HG03196 (cell line): Measurements from ENCODE around the gene DDX43.
"Not testable (repeated sequence)": the region's sequence is repeated elsewhere in the genome, so short reads cannot be mapped to it uniquely, and the experiment has no call there.

Source experiments
- ATAC-seq: cut with Tn5 transposase; IDR thresholded peaks from one replicate; pipeline ENCODE4 v1.9.1; 2021; ENCODE audit not compliant: unreplicated experiment

DDX43 gene

DNA sequence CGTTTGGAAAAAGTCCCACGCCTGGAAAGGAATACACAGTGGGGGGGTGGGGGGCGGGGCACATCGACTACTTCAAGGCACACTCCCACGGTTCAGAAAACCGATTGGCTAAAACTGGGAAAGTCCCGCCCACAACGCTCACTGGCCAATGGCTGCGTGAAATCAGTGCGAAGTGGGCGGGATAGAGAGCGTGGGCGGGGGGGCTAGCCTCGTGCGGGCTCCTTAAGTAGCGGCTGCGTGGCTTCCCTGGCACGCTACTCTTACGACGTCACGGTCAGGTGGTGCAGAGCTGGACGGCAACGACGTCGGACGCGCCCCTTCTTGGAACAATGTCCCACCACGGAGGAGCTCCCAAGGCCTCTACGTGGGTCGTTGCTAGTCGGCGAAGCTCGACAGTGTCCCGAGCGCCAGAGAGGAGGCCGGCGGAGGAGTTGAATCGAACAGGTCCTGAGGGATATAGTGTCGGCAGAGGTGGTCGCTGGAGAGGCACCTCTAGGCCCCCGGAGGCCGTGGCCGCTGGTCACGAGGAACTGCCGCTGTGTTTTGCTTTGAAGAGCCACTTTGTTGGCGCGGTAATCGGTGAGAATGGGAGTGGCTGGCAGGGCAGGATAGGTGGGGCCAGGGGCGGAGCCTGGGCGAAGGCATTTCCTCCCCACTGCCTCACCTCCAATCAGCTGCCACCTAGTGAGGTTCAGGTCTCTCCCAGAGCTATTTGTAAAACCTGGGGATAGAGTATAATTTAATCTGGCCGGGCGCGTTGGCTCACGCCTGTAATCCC, at the start of gene DDX43:
Gene DDX43, plus strand, starts transcription at position 252 of the 778 bp plus-strand sequence. Its CDS starts 78 bp downstream, at position 330.
- ATAC-seq: no peak

- no peak for ATAC-seq
Observed at GRCh38 chr6:73348550-73349204, 46.0 kb upstream of the DDX43 start.

GRCh38 chr6:73349311-73349710, 45.3 kb upstream of the DDX43 start:
- no peak for ATAC-seq

GRCh38 chr6:73353636-73354593, 40.7 kb upstream of the DDX43 start, which contains the start of gene DPPA5:
TSS of gene DPPA5 (minus strand) at chr6:73354276. CDS start at chr6:73354225, 51 bp downstream.
- ATAC-seq: no peak

DNA sequence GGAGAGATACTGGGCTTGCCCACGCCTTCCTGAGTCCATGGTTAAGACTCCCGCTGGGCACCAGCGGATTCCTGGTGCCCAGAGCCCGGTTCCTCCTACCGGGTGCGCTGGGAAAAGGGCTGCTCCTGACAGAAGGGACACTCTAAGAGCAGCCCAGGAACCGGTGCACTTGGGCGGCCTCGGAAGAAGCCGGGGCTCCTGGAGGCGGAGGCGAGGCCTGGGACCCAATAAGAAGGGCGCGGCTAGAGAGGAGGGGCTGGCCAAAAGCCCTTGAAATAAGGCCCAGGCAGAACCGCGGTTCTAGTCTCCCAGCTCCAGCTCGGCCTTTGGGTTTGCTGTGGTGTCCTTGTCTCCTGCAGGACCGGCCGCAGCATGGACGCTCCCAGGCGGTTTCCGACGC, 32.3 kb upstream of the DDX43 start, which contains the start of gene KHDC3L:
Gene KHDC3L, plus strand, starts transcription at position 301 of the 400 bp plus-strand sequence. Its CDS starts 72 bp downstream, at position 373.
- no peak for ATAC-seq

DNA sequence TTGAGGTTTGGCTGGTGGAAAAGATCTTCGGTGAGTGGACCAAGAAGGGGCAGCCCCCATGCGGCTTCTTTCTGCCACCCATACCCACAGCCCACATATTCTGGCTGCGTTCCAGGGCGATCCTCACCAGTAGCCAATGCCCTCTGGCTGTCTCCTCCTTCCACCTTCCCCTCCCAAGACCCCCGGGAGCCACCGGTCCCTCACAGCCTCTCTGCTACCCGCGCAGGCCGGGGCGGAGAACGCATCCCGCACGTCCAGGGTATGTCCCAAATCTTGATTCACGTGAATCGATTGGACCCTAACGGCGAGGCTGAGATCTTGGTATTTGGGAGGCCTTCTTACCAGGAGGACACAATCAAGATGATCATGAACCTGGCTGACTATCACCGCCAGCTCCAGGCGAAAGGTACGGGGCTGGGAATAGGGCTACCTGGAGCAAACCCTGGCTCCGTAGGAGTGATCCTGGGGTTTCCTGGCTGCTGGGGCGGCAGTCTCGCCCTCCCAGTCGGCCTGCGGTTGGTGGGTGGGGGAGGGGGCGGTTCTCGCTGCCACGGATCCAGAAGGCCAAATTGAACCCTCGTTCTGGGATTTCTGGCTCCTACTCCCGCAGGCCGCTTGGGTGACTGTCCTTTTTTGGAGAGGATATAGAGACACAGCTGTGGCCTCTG, 31.6 kb upstream of the DDX43 start:
- ATAC-seq: no peak

DNA sequence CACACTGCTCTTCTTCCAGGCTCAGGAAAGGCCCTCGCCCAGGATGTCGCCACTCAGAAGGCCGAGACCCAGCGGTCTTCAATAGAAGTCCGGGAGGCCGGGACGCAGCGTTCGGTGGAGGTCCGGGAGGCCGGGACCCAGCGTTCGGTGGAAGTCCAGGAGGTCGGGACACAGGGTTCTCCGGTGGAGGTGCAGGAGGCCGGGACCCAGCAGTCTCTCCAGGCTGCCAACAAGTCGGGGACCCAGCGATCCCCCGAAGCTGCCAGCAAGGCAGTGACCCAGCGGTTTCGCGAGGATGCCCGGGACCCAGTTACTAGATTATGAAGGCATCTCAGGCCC, 31.1 kb upstream of the DDX43 start:
- ATAC-seq: no peak

GRCh38 chr6:73364121-73364520, 30.5 kb upstream of the DDX43 start:
- no peak for ATAC-seq

GRCh38 chr6:73364549-73364948, 30.1 kb upstream of the DDX43 start:
- no peak for ATAC-seq

GRCh38 chr6:73367761-73368355, 26.8 kb upstream of the DDX43 start:
- no peak for ATAC-seq

DNA sequence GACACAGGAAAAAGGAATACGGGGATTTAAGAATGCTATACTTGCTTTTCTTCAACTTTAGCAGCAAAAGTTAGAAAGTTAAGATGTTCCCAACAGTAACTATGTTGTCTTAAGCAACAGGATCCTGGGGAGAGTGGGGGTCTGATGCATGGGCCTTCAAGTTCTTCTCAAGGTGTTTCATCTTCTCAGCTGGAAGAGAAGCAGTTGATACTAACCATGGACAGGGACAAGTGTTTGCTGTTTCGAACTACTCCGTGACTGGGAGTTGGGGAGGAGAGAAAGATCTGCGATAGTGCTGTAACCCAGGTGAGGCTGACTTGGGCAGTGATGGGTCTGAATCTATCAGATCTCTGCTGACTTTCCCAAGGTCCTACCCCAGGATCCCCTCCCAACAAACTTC, 26.0 kb upstream of the DDX43 start:
- no peak for ATAC-seq

GRCh38 chr6:73369157-73369556, 25.5 kb upstream of the DDX43 start:
- no peak for ATAC-seq

DNA sequence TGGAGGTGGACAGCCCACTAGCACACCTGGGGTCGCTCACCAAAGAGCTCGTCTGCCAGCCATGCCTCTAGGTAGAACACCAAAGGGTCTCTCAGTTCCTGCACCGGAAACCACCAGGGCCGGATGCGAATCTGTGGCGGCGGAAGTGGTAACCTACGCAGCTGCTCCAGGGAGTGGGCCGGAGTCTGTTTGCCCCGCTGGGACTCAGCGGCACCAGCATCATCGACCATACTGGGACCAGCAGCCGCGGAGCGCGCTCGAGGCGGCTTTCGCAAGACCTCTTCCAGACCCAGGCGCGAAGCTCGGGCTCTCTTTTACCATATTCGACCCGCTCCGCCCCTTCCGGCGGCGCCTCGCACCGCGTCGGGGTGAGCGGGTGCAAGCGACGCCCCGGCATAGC, 25.1 kb upstream of the DDX43 start, which contains the start of gene OOEP:
Gene OOEP, minus strand, starts transcription at position 335 of the 400 bp plus-strand sequence. Its CDS starts 105 bp downstream, at position 230.
- ATAC-seq: no peak

DNA sequence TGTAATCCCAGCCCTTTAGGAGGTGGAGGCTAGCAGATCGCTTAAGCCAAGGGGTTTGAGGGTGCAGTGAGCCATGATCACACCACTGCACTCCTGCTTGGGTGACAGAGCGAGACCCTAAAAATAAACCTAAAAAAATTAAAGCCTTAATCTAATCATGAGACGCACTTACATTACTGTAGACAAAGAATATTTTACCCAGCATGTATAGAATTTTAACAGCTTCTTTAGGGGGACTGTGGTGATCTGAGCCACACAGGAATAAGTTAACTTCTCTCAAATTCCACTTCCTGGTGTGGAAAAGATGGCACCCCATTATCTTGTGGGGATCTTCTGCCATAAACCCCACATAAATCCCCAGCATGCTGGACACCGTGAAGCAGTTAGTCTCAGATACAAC, 22.6 kb upstream of the DDX43 start:
- no peak for ATAC-seq

- ATAC-seq: no peak
Observed at GRCh38 chr6:73372516-73372915, 22.1 kb upstream of the DDX43 start.

GRCh38 chr6:73375216-73375615, 19.4 kb upstream of the DDX43 start:
- no peak for ATAC-seq

DNA sequence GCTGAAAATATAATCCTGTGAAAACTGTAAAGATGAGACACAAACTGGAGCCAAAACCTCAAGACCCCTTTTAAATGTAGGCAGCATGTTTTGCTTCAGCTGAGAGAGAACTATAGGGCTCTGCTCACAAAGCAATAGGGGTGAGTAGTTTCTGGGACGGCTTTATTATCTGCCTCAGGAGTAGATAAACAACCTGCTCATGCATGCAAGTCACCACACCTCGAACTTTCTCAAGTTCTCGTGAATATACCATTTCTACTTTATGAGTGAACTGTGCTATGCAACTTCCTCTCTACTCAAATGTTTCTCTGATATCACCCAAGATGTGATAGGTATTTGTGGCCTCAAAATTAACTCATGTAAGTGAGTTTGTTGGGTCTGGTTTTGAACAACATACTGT, 17.4 kb upstream of the DDX43 start:
- ATAC-seq: no peak

GRCh38 chr6:73381531-73381930, 13.1 kb upstream of the DDX43 start:
- ATAC-seq: not testable (repeated sequence)

- ATAC-seq: no peak
Observed at GRCh38 chr6:73382462-73383113, 12.0 kb upstream of the DDX43 start.

DNA sequence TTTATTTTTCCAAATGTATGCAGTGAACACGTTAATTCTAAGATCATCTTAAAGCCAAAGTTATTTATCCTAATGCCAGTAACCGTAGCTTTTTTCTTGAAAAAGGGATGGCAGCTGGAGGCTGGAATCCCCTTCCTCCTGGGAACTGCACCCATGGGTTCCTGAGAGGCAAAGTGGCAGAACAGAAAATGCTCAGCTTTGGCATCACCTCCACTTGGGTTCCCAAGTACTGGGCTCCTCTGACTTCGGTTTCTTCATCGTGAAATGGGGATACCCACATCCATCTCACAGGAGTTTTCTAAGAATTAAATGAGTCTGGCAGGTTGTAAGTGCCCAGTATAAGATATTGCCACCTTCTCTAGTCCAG, 6.2 kb upstream of the DDX43 start:
- ATAC-seq: peak; percentile 18
